Measurements from ENCODE around the gene XRCC3. TPM values are rescaled to one million over a fixed set of nuclear protein-coding genes. Genes with fewer than 3 reads are reported as not detected.

Gene XRCC3
- total RNA-seq = 10 to 100 TPM; 36.4 to 62.4 TPM

GRCh38 chr14:103715052-103716000, at the start of gene XRCC3, which contains the start of gene ZFYVE21:
TSS of gene XRCC3 (minus strand) at chr14:103715451. CDS start at chr14:103711087, 4,364 bp downstream.
TSS of gene ZFYVE21 (plus strand) at chr14:103715810. CDS start at chr14:103715842, 32 bp downstream.
- ATAC-seq (replicated peaks) = peak; percentile 97
- peaks cover 27% of the 10 kb centered on the region for H3K4me1 Mint-ChIP-seq
- peak within 1 kb of the TSS; percentile 87 for H3K4me3 Mint-ChIP-seq
- H3K27ac Mint-ChIP-seq = peak within 1 kb of the TSS; percentile 95
- no peaks in the 10 kb centered on the region for H3K9me3 Mint-ChIP-seq
- H3K27me3 Mint-ChIP-seq = no peaks in the 10 kb centered on the region
- peaks cover 32% of the 10 kb centered on the region for H3K36me3 Mint-ChIP-seq (ENCODE audit: low read depth)

- Mint-ChIP-seq H3K4me3 (no peak overlapping the region), H3K27me3 (no peaks in the 10 kb centered on the region), H3K27ac (no peak overlapping the region), H3K9me3 (no peaks in the 10 kb centered on the region), H3K4me1 (no peaks in the 10 kb centered on the region), H3K36me3 (ENCODE audit: low read depth) (no peaks in the 10 kb centered on the region)
- peak; percentile 23 for ATAC-seq (replicated peaks)
These were observed 48.7 kb upstream of the XRCC3 start for GRCh38 chr14:103763730-103764488.

GRCh38 chr14:103762541-103762940, 47.3 kb upstream of the XRCC3 start:
- Mint-ChIP-seq H3K27ac (no peak overlapping the region), H3K9me3 (no peaks in the 10 kb centered on the region), H3K4me1 (no peaks in the 10 kb centered on the region), H3K4me3 (no peak overlapping the region), H3K27me3 (no peaks in the 10 kb centered on the region), H3K36me3 (ENCODE audit: low read depth) (no peaks in the 10 kb centered on the region)
- no peak for ATAC-seq (replicated peaks)

GRCh38 chr14:103762036-103762435, 46.8 kb upstream of the XRCC3 start:
- Mint-ChIP-seq H3K27ac (no peak overlapping the region), H3K27me3 (no peaks in the 10 kb centered on the region), H3K4me1 (no peaks in the 10 kb centered on the region), H3K4me3 (no peak overlapping the region), H3K36me3 (ENCODE audit: low read depth) (no peaks in the 10 kb centered on the region), H3K9me3 (no peaks in the 10 kb centered on the region)
- ATAC-seq (replicated peaks) = no peak

- Mint-ChIP-seq H3K27me3 (no peaks in the 10 kb centered on the region), H3K9me3 (no peaks in the 10 kb centered on the region), H3K4me3 (no peak overlapping the region), H3K36me3 (ENCODE audit: low read depth) (peaks cover 3% of the 10 kb centered on the region), H3K4me1 (no peaks in the 10 kb centered on the region), H3K27ac (no peak overlapping the region)
- no peak for ATAC-seq (replicated peaks)
These were observed 43.0 kb upstream of the XRCC3 start for GRCh38 chr14:103758059-103758776.

- H3K27ac Mint-ChIP-seq = no peak overlapping the region
- H3K27me3 Mint-ChIP-seq = no peaks in the 10 kb centered on the region
- H3K9me3 Mint-ChIP-seq = no peaks in the 10 kb centered on the region
- H3K36me3 Mint-ChIP-seq (ENCODE audit: low read depth) = peaks cover 9% of the 10 kb centered on the region
- no peak for ATAC-seq (replicated peaks)
- H3K4me3 Mint-ChIP-seq = no peak overlapping the region
- no peaks in the 10 kb centered on the region for H3K4me1 Mint-ChIP-seq
These were observed 39.8 kb upstream of the XRCC3 start for GRCh38 chr14:103755060-103755459.

GRCh38 chr14:103753774-103754173, 38.5 kb upstream of the XRCC3 start:
- H3K4me1 Mint-ChIP-seq = no peaks in the 10 kb centered on the region
- ATAC-seq (replicated peaks) = no peak

GRCh38 chr14:103749860-103750259, 34.6 kb upstream of the XRCC3 start:
- Mint-ChIP-seq H3K27me3 (no peaks in the 10 kb centered on the region), H3K4me1 (no peaks in the 10 kb centered on the region), H3K4me3 (no peak overlapping the region), H3K36me3 (ENCODE audit: low read depth) (peaks cover 18% of the 10 kb centered on the region), H3K27ac (no peak overlapping the region), H3K9me3 (no peaks in the 10 kb centered on the region)
- ATAC-seq (replicated peaks) = no peak

More at GRCh38 chr14:103753774-103754173, 38.5 kb upstream of the XRCC3 start:
- no peak overlapping the region for H3K27ac Mint-ChIP-seq
- no peak overlapping the region for H3K4me3 Mint-ChIP-seq
- no peaks in the 10 kb centered on the region for H3K9me3 Mint-ChIP-seq
- no peaks in the 10 kb centered on the region for H3K27me3 Mint-ChIP-seq
- H3K36me3 Mint-ChIP-seq (ENCODE audit: low read depth) = peaks cover 18% of the 10 kb centered on the region

GRCh38 chr14:103749452-103749851, 34.2 kb upstream of the XRCC3 start:
- no peak for ATAC-seq (replicated peaks)
- H3K27me3 Mint-ChIP-seq = no peaks in the 10 kb centered on the region
- H3K36me3 Mint-ChIP-seq (ENCODE audit: low read depth) = peaks cover 18% of the 10 kb centered on the region
- H3K9me3 Mint-ChIP-seq = no peaks in the 10 kb centered on the region
- no peak overlapping the region for H3K4me3 Mint-ChIP-seq
- no peaks in the 10 kb centered on the region for H3K4me1 Mint-ChIP-seq
- H3K27ac Mint-ChIP-seq = peak overlapping the region; percentile 13

GRCh38 chr14:103748534-103748857, 33.2 kb upstream of the XRCC3 start:
- Mint-ChIP-seq H3K9me3 (no peaks in the 10 kb centered on the region), H3K4me1 (no peaks in the 10 kb centered on the region), H3K27ac (no peak overlapping the region), H3K27me3 (no peaks in the 10 kb centered on the region), H3K36me3 (ENCODE audit: low read depth) (peaks cover 18% of the 10 kb centered on the region), H3K4me3 (no peak overlapping the region)
- ATAC-seq (replicated peaks) = peak; percentile 72

GRCh38 chr14:103746701-103747100, 31.4 kb upstream of the XRCC3 start:
- no peak for ATAC-seq (replicated peaks)
- Mint-ChIP-seq H3K9me3 (no peaks in the 10 kb centered on the region), H3K4me3 (no peak overlapping the region), H3K27me3 (no peaks in the 10 kb centered on the region), H3K27ac (no peak overlapping the region), H3K4me1 (no peaks in the 10 kb centered on the region), H3K36me3 (ENCODE audit: low read depth) (peaks cover 15% of the 10 kb centered on the region)

- H3K4me3 Mint-ChIP-seq = no peak overlapping the region
- H3K27me3 Mint-ChIP-seq = no peaks in the 10 kb centered on the region
- no peak for ATAC-seq (replicated peaks)
- H3K36me3 Mint-ChIP-seq (ENCODE audit: low read depth) = peaks cover 15% of the 10 kb centered on the region
- no peaks in the 10 kb centered on the region for H3K9me3 Mint-ChIP-seq
- H3K27ac Mint-ChIP-seq = no peak overlapping the region
- no peaks in the 10 kb centered on the region for H3K4me1 Mint-ChIP-seq
These were observed 30.2 kb upstream of the XRCC3 start for GRCh38 chr14:103745424-103745823.

- Mint-ChIP-seq H3K27ac (no peak overlapping the region), H3K9me3 (no peaks in the 10 kb centered on the region), H3K4me3 (no peak overlapping the region), H3K27me3 (no peaks in the 10 kb centered on the region), H3K36me3 (ENCODE audit: low read depth) (peaks cover 14% of the 10 kb centered on the region), H3K4me1 (no peaks in the 10 kb centered on the region)
- ATAC-seq (replicated peaks) = no peak
These were observed 29.6 kb upstream of the XRCC3 start for GRCh38 chr14:103744621-103745395.

GRCh38 chr14:103743691-103744090, 28.4 kb upstream of the XRCC3 start:
- H3K27ac Mint-ChIP-seq = no peak overlapping the region
- H3K27me3 Mint-ChIP-seq = no peaks in the 10 kb centered on the region
- no peaks in the 10 kb centered on the region for H3K9me3 Mint-ChIP-seq
- no peaks in the 10 kb centered on the region for H3K4me1 Mint-ChIP-seq
- no peak for ATAC-seq (replicated peaks)
- peaks cover 11% of the 10 kb centered on the region for H3K36me3 Mint-ChIP-seq (ENCODE audit: low read depth)
- no peak overlapping the region for H3K4me3 Mint-ChIP-seq
